ENCODE measurements around the gene TXNDC12. TPM values are rescaled to one million over a fixed set of nuclear protein-coding genes. Genes with fewer than 3 reads are reported as not detected.
"Not testable (repeated sequence)": the region's sequence is repeated elsewhere in the genome, so short reads cannot be mapped to it uniquely, and the experiment has no call there.

Gene TXNDC12
- total and polyA plus RNA-seq, 4 donors: 22.4 to 59.8 (median 52.9) TPM

DNA sequence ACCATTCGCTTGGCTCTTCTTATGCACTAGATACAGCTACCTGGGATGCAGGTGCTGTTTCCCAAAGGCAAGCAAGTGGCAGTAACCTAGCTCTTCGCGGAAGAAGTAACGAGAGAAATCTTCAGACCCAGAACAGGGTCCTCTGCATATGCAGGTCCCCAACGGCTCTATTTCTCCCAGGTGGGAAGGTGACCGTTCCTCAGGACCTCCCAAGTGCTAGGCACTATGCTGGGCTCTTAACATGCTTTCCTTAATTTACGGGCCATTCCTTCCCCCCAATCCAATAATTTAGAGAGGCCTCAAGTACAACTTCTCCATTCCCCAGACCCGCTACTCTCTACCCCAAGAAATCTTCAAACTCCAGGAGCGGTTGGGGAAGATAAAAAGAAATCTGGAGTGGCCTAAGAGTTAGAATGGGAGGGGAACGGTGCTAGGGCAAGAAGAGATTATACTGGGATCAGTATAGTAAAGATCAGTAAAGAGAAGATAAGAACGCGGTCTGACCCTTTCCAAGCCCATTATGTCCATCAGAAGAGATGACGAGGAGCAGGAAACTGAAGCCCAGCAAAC lies 410 bp downstream of the TXNDC12 start:
- Histone ChIP-seq H3K9me3 (ENCODE audit: control insufficient read depth, insufficient read depth, low read length) (no peaks in the 10 kb centered on the region), H3K4me1 (ENCODE audit: control insufficient read depth, insufficient read depth, low read length) (peaks cover 8% of the 10 kb centered on the region), H3K27me3 (ENCODE audit: control insufficient read depth, insufficient read depth, low read length) (no peaks in the 10 kb centered on the region), H3K27ac (ENCODE audit: low read depth, low read length) (peak overlapping the region; percentile 96), H3K36me3 (ENCODE audit: control insufficient read depth, insufficient read depth, low read length) (no peaks in the 10 kb centered on the region), H3K4me3 (ENCODE audit: low read depth, low read length) (peak overlapping the region; percentile 82)
- peak in 1 of 6 donors; percentile 22 for DNase-seq (ENCODE audit: low read depth in 4 of 6, low spot score in 6 of 6)
- 2% methylated on average over 10 of the region's 13 CpGs for WGBS (ENCODE audit: insufficient coverage)

DNA sequence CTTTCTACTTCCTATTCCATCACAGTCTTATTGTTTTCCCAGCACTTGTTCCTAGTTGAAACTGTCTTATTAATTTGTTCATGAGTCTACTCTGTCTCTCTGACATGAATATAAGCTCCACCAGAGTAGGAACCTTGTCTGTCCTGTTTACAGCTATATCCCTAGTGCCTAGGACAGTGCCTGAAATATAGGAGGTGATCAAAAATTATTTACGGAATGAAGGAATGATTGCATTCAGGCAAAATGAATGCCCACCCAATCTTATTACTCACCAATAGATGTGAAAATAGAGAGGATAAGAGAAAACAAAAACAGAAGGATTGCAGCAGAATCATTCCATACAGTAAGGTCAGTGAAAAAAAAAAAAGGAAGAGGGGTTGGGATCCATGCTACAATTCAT lies 1.1 kb downstream of the TXNDC12 start:
- Histone ChIP-seq H3K9me3 (ENCODE audit: control insufficient read depth, insufficient read depth, low read length) (no peaks in the 10 kb centered on the region), H3K36me3 (ENCODE audit: control insufficient read depth, insufficient read depth, low read length) (no peaks in the 10 kb centered on the region), H3K27ac (ENCODE audit: low read depth, low read length) (no peak overlapping the region), H3K4me1 (ENCODE audit: control insufficient read depth, insufficient read depth, low read length) (peaks cover 8% of the 10 kb centered on the region), H3K4me3 (ENCODE audit: low read depth, low read length) (no peak overlapping the region), H3K27me3 (ENCODE audit: control insufficient read depth, insufficient read depth, low read length) (no peaks in the 10 kb centered on the region)
- no CpG with 5 or more reads among the region's 1 CpG for WGBS (ENCODE audit: insufficient coverage)
- DNase-seq (ENCODE audit: low read depth in 4 of 6, low spot score in 6 of 6): no peak

DNA sequence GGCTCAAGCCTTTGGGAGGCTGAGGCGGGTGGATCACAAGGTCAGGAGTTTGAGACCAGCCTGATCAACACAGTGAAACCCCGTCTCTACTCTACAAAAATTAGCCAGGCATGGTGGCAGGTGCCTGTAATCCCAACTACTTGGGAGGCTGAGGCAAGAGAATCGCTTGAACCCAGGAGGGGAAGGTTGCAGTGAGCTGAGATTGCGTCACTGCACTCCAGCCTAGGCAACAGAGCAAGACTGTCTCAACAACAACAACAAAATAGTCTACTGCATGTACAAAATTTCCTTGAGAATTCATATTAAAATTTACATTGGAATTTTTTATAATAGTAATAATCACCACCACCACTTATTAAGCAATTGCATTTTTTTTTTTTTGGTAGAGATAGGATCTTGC lies 5.7 kb downstream of the TXNDC12 start:
- H3K4me3 ChIP-seq (ENCODE audit: low read depth, low read length); DNase-seq (ENCODE audit: low read depth in 4 of 6, low spot score in 6 of 6); H3K27ac ChIP-seq (ENCODE audit: low read depth, low read length); H3K4me1 ChIP-seq (ENCODE audit: control insufficient read depth, insufficient read depth, low read length); H3K27me3 ChIP-seq (ENCODE audit: control insufficient read depth, insufficient read depth, low read length); H3K36me3 ChIP-seq (ENCODE audit: control insufficient read depth, insufficient read depth, low read length); H3K9me3 ChIP-seq (ENCODE audit: control insufficient read depth, insufficient read depth, low read length): not testable (repeated sequence)
- WGBS (ENCODE audit: insufficient coverage): 100% methylated on average over 1 of the region's 4 CpGs

DNA sequence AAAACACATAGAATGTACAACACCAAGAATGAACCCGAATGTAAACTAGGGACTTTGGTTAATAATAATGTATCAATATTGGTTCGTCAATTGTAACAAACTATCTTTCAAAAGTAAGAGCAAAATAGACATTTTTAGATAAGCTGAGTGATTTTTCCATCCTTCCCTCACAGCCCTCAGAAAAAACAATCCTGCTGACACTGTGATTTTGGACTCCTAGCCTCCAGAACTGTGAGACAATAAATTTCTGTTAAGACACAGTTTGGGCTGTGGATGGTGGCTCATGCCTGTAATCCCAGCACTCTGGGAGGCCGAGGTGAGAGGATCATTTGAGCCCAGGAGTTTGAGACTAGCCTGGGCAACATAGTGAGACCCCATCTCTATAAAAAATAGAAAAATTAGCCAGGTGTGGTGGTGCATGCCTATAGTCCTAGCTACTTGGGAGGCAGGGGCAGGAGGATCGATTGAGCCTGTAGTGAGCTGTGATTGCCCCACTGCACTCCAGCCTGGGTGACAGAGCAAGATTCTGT lies 9.3 kb downstream of the TXNDC12 start:
- not testable (repeated sequence) for H3K9me3 ChIP-seq (ENCODE audit: control insufficient read depth, insufficient read depth, low read length); H3K36me3 ChIP-seq (ENCODE audit: control insufficient read depth, insufficient read depth, low read length); H3K27ac ChIP-seq (ENCODE audit: low read depth, low read length); H3K4me3 ChIP-seq (ENCODE audit: low read depth, low read length); H3K4me1 ChIP-seq (ENCODE audit: control insufficient read depth, insufficient read depth, low read length); H3K27me3 ChIP-seq (ENCODE audit: control insufficient read depth, insufficient read depth, low read length); DNase-seq (ENCODE audit: low read depth in 4 of 6, low spot score in 6 of 6)
- 84% methylated on average over 2 of the region's 4 CpGs for WGBS (ENCODE audit: insufficient coverage)

DNA sequence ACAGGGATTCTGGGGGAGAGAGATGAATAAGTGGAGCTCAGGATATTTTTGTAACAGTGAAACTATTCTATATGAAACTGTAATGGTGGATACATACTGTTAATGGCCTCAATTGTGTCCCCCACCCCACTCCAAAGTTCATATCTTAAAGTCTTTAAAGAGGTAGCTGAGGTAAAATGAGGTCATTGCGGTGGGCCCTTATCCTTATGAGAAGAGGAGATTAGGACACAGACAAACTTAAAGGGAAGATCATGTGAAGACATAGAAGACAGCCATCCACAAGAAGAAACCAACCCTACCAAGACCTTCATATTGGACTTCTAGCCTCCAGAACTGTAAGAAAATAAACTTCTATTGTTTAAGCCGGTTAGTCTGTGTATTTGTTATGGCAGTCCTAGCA lies 9.8 kb downstream of the TXNDC12 start:
- Histone ChIP-seq H3K27ac (ENCODE audit: low read depth, low read length) (no peak overlapping the region), H3K27me3 (ENCODE audit: control insufficient read depth, insufficient read depth, low read length) (no peaks in the 10 kb centered on the region), H3K4me3 (ENCODE audit: low read depth, low read length) (no peak overlapping the region), H3K9me3 (ENCODE audit: control insufficient read depth, insufficient read depth, low read length) (no peaks in the 10 kb centered on the region), H3K36me3 (ENCODE audit: control insufficient read depth, insufficient read depth, low read length) (peaks cover 9% of the 10 kb centered on the region), H3K4me1 (ENCODE audit: control insufficient read depth, insufficient read depth, low read length) (no peaks in the 10 kb centered on the region)
- no CpG with 5 or more reads among the region's 2 CpGs for WGBS (ENCODE audit: insufficient coverage)
- DNase-seq (ENCODE audit: low read depth in 4 of 6, low spot score in 6 of 6): no peak

DNA sequence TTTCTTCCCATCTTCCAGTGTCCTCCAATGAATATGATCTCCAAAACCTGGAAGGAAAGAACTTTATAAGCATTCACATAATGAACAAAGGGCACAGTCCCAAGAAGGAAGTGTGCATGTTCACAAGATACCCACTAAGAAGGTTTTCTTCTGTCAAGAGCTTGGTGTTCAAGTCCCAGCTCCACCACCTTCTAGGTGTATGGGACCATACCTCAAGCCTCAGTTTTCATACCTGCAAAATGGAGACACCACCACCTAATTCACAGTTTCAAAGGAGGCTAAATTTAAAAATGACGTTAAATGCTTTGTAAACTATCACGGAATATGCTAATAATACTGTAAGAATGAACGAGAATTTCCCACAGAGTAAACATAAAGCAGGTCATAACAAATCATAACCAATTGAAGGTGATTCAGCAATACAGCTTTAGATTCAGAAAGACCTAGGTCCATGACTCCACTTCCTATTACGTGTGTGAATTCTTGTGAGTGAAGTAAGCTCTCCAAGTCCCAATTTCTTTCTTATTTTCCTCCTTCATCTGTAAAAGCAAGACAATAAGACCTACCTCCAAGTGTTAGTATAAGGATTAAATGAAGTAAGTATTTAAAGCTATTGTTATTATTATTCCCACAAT lies 13.3 kb downstream of the TXNDC12 start:
- no CpG with 5 or more reads among the region's 4 CpGs for WGBS (ENCODE audit: insufficient coverage)
- H3K4me1 ChIP-seq (ENCODE audit: control insufficient read depth, insufficient read depth, low read length): no peaks in the 10 kb centered on the region
- no peak overlapping the region for H3K27ac ChIP-seq (ENCODE audit: low read depth, low read length)
- no peaks in the 10 kb centered on the region for H3K9me3 ChIP-seq (ENCODE audit: control insufficient read depth, insufficient read depth, low read length)
- no peak overlapping the region for H3K4me3 ChIP-seq (ENCODE audit: low read depth, low read length)
- H3K36me3 ChIP-seq (ENCODE audit: control insufficient read depth, insufficient read depth, low read length): peaks cover 18% of the 10 kb centered on the region
- no peak for DNase-seq (ENCODE audit: low read depth in 4 of 6, low spot score in 6 of 6)
- H3K27me3 ChIP-seq (ENCODE audit: control insufficient read depth, insufficient read depth, low read length): no peaks in the 10 kb centered on the region

DNA sequence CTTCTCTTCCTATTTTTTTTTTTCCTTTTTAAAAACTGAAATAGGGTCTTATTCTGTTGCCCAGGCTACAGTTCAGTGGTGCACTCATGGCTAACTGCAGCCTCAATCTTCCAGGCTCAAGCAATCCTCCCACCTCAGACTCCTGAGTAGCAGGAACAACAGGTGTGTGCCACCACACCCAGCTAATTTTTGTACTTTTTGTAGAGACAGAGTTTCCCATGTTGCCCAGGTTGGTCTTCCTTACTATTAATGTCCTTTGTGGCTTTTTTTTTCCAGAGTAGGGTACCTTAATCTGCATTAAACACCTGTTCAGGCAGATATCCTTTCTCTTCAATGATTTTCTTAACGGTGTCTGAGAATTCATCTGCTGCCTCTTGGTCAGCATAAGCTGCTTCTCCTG lies 17.1 kb downstream of the TXNDC12 start:
- peaks cover 21% of the 10 kb centered on the region for H3K36me3 ChIP-seq (ENCODE audit: control insufficient read depth, insufficient read depth, low read length)
- H3K27ac ChIP-seq (ENCODE audit: low read depth, low read length): no peak overlapping the region
- no peaks in the 10 kb centered on the region for H3K9me3 ChIP-seq (ENCODE audit: control insufficient read depth, insufficient read depth, low read length)
- DNase-seq (ENCODE audit: low read depth in 4 of 6, low spot score in 6 of 6): no peak
- no peaks in the 10 kb centered on the region for H3K27me3 ChIP-seq (ENCODE audit: control insufficient read depth, insufficient read depth, low read length)
- H3K4me3 ChIP-seq (ENCODE audit: low read depth, low read length): no peak overlapping the region
- peaks cover 4% of the 10 kb centered on the region for H3K4me1 ChIP-seq (ENCODE audit: control insufficient read depth, insufficient read depth, low read length)
- no CpG with 5 or more reads among the region's 1 CpG for WGBS (ENCODE audit: insufficient coverage)

DNA sequence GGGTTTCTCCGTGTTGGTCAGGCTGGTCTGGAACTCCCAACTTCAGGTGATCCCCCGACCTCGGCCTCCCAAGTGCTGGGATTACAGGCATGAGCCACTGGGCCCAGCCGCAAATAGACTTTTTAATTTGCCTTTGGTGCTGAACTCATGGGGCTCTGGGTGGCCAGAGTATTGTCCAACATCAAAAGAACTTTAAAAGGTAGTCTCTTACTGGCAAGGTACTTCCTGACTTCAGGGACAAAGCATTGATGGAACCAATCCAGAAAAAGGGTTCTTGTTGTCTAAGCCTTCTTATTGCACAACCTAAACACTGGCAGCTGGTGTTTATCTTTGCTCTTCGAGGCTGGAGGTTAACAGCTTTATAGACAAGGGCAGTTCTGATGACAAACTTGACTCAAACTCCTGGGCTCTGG lies 17.6 kb downstream of the TXNDC12 start:
- no peak for DNase-seq (ENCODE audit: low read depth in 4 of 6, low spot score in 6 of 6)
- WGBS (ENCODE audit: insufficient coverage): 92% methylated on average over 5 of the region's 5 CpGs
- Histone ChIP-seq H3K27ac (ENCODE audit: low read depth, low read length) (no peak overlapping the region), H3K4me1 (ENCODE audit: control insufficient read depth, insufficient read depth, low read length) (peaks cover 9% of the 10 kb centered on the region), H3K36me3 (ENCODE audit: control insufficient read depth, insufficient read depth, low read length) (peaks cover 21% of the 10 kb centered on the region), H3K9me3 (ENCODE audit: control insufficient read depth, insufficient read depth, low read length) (no peaks in the 10 kb centered on the region), H3K4me3 (ENCODE audit: low read depth, low read length) (no peak overlapping the region), H3K27me3 (ENCODE audit: control insufficient read depth, insufficient read depth, low read length) (no peaks in the 10 kb centered on the region)

DNA sequence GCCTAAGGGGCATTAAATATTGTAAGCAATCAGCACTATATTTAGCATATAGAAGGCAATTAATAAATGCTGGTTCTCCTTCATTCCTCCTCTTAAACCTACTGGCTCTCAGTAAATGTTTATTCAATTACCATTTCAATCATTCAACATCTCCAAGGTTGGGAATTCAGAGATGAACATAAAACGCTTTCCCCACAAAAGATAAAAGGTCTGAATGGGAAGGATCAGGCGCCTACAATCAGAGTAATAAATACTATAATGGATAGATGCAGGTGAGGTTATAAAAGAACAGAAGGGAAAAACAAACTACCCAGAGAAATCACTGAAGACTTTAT lies 21.0 kb downstream of the TXNDC12 start:
- DNase-seq (ENCODE audit: low read depth in 4 of 6, low spot score in 6 of 6): no peak
- Histone ChIP-seq H3K9me3 (ENCODE audit: control insufficient read depth, insufficient read depth, low read length) (no peaks in the 10 kb centered on the region), H3K4me1 (ENCODE audit: control insufficient read depth, insufficient read depth, low read length) (peaks cover 14% of the 10 kb centered on the region), H3K36me3 (ENCODE audit: control insufficient read depth, insufficient read depth, low read length) (peaks cover 6% of the 10 kb centered on the region), H3K27me3 (ENCODE audit: control insufficient read depth, insufficient read depth, low read length) (no peaks in the 10 kb centered on the region), H3K27ac (ENCODE audit: low read depth, low read length) (peak overlapping the region; percentile 92), H3K4me3 (ENCODE audit: low read depth, low read length) (peak overlapping the region; percentile 87)
- WGBS (ENCODE audit: insufficient coverage): no CpG with 5 or more reads among the region's 2 CpGs

Data from spinal cord (tissue), 10 donors.